Loucy (cell line): ENCODE results near the gene KLC1.

Source experiments
- CTCF ChIP-seq: fragments of 200-600 bp; sonication (generic); conservative IDR thresholded peaks from 2 replicates; pipeline ENCODE4 v1.5.1; 2014; ENCODE audit warnings: mild to moderate bottlenecking, antibody characterized with exemption, low read length
- EZH2phosphoT487 ChIP-seq: fragments of 200-600 bp; IDR thresholded peaks from 2 replicates; pipeline ENCODE4 v1.6.1; 2018; ENCODE audit warnings: antibody characterized with exemption, mild to moderate bottlenecking, moderate library complexity, borderline replicate concordance

DNA sequence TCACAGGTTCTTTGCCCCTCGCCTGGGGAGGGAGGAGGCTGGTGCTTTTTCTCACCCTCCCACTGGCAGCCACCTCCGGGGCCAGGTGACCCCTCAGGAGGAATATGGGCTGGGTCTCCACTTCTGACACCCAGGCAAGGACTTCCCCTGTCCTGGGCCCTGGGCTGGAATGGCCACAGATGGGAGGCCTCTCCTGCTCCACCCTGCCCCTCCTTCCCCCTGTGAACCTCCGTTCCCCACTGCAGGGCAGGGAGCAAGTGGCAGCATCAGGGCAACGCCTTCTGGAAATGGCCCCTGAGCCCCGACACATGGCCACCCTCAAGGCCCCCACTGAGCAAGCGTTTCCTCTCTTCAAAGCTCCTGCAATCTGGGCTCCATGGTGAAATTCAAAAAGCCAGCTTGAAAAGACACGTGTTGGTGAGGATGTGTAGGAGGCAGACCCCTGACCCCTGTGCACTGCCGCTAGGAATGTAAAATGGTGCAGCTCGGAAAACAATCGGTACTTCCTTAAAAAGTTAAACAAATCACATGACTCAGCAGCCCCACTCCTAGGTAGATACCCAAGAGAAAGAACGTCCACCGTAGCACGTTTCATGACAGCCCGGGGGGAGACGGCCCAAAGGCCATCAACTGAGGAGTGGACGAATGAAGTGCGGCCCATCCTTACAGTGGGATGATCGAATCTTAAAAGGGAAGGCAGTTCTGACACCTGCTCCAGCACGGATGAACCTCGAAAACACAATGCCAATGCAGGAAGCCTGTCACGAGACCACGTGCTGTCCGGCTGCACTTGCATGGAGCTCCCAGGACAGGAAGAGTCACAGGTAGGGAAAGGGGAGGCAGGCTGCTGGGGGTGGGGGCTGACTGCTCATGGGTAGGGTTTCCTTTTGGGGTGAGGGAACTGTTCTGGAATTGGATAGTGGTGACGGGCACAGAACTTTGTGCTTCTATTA, 74.7 kb downstream of the KLC1 start:
- TF ChIP-seq CTCF (no peak), EZH2phosphoT487 (no peak)
